ENCODE results near the gene HPDL. TPM values are rescaled to one million over a fixed set of nuclear protein-coding genes. Genes with fewer than 3 reads are reported as not detected.

HPDL gene
- polyA plus RNA-seq, 2 of the 4 experiments (the other 2 are of a cell fraction): 0.80 to 2.8 TPM

DNA sequence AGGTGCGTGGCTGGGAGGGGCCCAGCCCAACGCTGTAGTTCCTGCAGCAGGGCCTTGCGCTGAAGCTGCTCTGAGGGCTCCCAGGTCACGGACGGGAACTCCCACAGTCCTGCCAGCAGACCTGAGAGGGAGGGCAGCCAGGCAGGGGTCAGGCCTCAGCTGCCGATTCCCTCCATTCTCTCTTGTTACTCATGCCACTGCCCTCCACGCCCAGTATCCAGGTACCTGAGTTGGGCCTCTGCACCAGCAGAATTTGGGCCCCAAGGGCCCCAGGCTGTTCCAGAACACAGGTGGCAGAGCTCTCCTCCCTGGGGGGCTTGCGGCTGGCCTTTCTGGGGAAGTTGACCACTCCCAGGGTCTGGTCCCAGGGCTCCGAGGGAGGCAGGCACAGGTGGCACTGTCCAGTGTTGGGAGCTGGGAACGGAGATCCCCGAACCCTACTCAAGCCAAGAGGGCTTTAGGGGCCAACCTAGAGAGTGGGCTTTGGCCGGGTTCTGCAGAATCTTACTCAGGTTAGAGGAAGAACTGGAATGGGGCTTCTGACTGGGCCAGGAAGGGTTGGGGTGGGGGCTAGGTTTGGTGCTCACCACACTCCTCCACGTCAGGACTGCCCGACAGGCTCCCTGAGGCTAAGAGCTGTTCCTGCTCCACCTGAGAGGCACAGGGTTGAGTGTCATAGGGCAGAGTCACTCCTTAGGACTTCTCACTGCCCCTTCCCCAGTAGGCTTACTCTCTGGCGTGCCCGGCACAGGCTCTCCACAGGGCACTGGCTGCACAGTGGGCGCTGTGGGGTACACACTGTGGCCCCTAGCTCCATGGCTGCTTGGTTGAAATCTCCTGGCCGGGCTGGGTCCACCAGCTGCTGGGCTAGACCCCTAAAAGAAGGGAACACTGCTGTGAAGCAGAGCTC is 5.0 kb downstream of the HPDL start (continued):
- TF ChIP-seq JUN (IDR thresholded peaks at IDR 0.05): no peak
- TF ChIP-seq, protein P1, sequence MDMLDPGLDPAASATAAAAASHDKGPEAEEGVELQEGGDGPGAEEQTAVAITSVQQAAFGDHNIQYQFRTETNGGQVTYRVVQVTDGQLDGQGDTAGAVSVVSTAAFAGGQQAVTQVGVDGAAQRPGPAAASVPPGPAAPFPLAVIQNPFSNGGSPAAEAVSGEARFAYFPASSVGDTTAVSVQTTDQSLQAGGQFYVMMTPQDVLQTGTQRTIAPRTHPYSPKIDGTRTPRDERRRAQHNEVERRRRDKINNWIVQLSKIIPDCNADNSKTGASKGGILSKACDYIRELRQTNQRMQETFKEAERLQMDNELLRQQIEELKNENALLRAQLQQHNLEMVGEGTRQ (IDR thresholded peaks at IDR 0.05): no peak

DNA sequence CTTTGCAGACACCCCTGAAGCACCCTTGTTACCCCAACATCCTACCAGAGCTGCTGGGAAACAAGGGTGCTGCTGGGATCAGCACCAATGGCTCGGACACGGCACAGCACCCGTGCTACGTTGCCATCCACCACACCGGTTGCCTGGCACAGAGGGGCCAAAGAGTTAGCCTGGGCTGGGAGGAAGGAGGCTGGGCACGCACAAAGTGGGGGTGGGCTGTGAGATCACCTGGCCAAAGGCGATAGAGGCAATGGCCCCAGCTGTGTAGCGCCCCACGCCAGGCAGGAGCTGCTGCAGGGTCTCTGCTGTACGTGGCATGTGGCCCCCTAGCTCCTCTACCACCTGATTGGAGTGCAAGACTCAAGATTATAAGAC is 5.6 kb downstream of the HPDL start:
- ATAC-seq (no peak), DNase-seq (ENCODE audit: low read depth in 1 of 2, low spot score in 1 of 2) (no peak), FAIRE-seq (no peak)
- no peaks in the 10 kb centered on the region for H3K9me3 ChIP-seq
- 91% methylated on average over 8 of the region's 10 CpGs for WGBS (ENCODE audit: missing lambda C conversion rate)
- H3K27ac ChIP-seq: no peak overlapping the region
- no peak overlapping the region for H3K4me3 ChIP-seq
- ChIA-PET POLR2A (interaction anchor here (0.6 kb wide), 1 partner anchor 319 kb away, joined by 3 read pairs; no protein-coding TSS in a partner anchor), CTCF (interaction anchor here (1.2 kb wide), 1 partner anchor 29 kb away, joined by 3 read pairs; no protein-coding TSS in a partner anchor)
- H3K4me2 ChIP-seq: no peak overlapping the region
- H3K4me1 ChIP-seq: peaks cover 31% of the 10 kb centered on the region
- TF ChIP-seq FOXS1 (CRISPR knock-in tag; IDR thresholded peaks at IDR 0.05) (no peak), MAFK (IDR thresholded peaks at IDR 0.05; ENCODE audit: partially characterized antibody) (no peak), HOXA7 (CRISPR knock-in tag; IDR thresholded peaks at IDR 0.05) (no peak), CHD2 (IDR thresholded peaks at IDR 0.05; ENCODE audit: low read length, partially characterized antibody) (no peak), GATA3 (IDR thresholded peaks at IDR 0.05; ENCODE audit: borderline replicate concordance) (no peak), POLR2A (IDR thresholded peaks at IDR 0.05; ENCODE audit: low read length) (no peak), HOXB13 (CRISPR knock-in tag; IDR thresholded peaks at IDR 0.05; ENCODE audit: low read depth) (no peak), NFE2L2 (conservative IDR thresholded peaks at IDR 0.05; ENCODE audit: low read length) (no peak), CEBPB (IDR thresholded peaks at IDR 0.05) (no peak), ZSCAN20 (CRISPR knock-in tag; IDR thresholded peaks at IDR 0.05) (no peak), RCOR1 (IDR thresholded peaks at IDR 0.05; ENCODE audit: low read depth, low read length) (no peak), MYC (IDR thresholded peaks at IDR 0.05; ENCODE audit: borderline replicate concordance, low read length) (no peak)
- TF ChIP-seq, protein P2, sequence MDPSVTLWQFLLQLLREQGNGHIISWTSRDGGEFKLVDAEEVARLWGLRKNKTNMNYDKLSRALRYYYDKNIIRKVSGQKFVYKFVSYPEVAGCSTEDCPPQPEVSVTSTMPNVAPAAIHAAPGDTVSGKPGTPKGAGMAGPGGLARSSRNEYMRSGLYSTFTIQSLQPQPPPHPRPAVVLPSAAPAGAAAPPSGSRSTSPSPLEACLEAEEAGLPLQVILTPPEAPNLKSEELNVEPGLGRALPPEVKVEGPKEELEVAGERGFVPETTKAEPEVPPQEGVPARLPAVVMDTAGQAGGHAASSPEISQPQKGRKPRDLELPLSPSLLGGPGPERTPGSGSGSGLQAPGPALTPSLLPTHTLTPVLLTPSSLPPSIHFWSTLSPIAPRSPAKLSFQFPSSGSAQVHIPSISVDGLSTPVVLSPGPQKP (IDR thresholded peaks at IDR 0.05; ENCODE audit: low read depth, low read length): no peak
- TF ChIP-seq, protein P3, sequence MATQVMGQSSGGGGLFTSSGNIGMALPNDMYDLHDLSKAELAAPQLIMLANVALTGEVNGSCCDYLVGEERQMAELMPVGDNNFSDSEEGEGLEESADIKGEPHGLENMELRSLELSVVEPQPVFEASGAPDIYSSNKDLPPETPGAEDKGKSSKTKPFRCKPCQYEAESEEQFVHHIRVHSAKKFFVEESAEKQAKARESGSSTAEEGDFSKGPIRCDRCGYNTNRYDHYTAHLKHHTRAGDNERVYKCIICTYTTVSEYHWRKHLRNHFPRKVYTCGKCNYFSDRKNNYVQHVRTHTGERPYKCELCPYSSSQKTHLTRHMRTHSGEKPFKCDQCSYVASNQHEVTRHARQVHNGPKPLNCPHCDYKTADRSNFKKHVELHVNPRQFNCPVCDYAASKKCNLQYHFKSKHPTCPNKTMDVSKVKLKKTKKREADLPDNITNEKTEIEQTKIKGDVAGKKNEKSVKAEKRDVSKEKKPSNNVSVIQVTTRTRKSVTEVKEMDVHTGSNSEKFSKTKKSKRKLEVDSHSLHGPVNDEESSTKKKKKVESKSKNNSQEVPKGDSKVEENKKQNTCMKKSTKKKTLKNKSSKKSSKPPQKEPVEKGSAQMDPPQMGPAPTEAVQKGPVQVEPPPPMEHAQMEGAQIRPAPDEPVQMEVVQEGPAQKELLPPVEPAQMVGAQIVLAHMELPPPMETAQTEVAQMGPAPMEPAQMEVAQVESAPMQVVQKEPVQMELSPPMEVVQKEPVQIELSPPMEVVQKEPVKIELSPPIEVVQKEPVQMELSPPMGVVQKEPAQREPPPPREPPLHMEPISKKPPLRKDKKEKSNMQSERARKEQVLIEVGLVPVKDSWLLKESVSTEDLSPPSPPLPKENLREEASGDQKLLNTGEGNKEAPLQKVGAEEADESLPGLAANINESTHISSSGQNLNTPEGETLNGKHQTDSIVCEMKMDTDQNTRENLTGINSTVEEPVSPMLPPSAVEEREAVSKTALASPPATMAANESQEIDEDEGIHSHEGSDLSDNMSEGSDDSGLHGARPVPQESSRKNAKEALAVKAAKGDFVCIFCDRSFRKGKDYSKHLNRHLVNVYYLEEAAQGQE (IDR thresholded peaks at IDR 0.05): no peak
- TF ChIP-seq, protein P4, sequence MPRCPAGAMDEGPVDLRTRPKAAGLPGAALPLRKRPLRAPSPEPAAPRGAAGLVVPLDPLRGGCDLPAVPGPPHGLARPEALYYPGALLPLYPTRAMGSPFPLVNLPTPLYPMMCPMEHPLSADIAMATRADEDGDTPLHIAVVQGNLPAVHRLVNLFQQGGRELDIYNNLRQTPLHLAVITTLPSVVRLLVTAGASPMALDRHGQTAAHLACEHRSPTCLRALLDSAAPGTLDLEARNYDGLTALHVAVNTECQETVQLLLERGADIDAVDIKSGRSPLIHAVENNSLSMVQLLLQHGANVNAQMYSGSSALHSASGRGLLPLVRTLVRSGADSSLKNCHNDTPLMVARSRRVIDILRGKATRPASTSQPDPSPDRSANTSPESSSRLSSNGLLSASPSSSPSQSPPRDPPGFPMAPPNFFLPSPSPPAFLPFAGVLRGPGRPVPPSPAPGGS (IDR thresholded peaks at IDR 0.05): no peak
